Measurements from ENCODE around the gene HHATL. TPM values are rescaled to one million over a fixed set of nuclear protein-coding genes. Genes with fewer than 3 reads are reported as not detected.

HHATL gene
- total RNA-seq, 2 donors from 2014 or later = not detected

GRCh38 chr3:42739401-42740158 is 37.0 kb upstream of the HHATL start:
- H3K27me3 ChIP-seq (replicated peaks; ENCODE audit: insufficient read depth) = no peaks in the 10 kb centered on the region

GRCh38 chr3:42736531-42736930 is 33.9 kb upstream of the HHATL start:
- no peaks in the 10 kb centered on the region for H3K9me3 ChIP-seq
- ATAC-seq (ENCODE audit: insufficient number of reproducible peaks, low FRiP score, low read depth) = no peak

More at GRCh38 chr3:42739401-42740158, 37.0 kb upstream of the HHATL start:
- peak overlapping the region; percentile 68 to 81 for H3K27ac ChIP-seq
- TF ChIP-seq CTCF (IDR thresholded peaks at IDR 0.05) = no peak
- no peaks in the 10 kb centered on the region for H3K9me3 ChIP-seq
- H3K4me3 ChIP-seq = no peak overlapping the region
- peak; percentile 8 for ATAC-seq (ENCODE audit: insufficient number of reproducible peaks, low FRiP score, low read depth)
- H3K36me3 ChIP-seq = no peaks in the 10 kb centered on the region
- peaks cover 0 to 28% of the 10 kb centered on the region in 2 donors for H3K4me1 ChIP-seq (ENCODE audit: control insufficient read depth in 1 of 2, low read depth in 2 of 2)
- peak; percentile 50 for DNase-seq (ENCODE audit: low spot score)

GRCh38 chr3:42736081-42736480 is 33.5 kb upstream of the HHATL start:
- no peak overlapping the region for H3K27ac ChIP-seq
- no peak for TF ChIP-seq CTCF (IDR thresholded peaks at IDR 0.05)
- ATAC-seq (ENCODE audit: insufficient number of reproducible peaks, low FRiP score, low read depth) = no peak

More at GRCh38 chr3:42736531-42736930, 33.9 kb upstream of the HHATL start:
- TF ChIP-seq CTCF (IDR thresholded peaks at IDR 0.05) = no peak
- Histone ChIP-seq H3K4me1 (ENCODE audit: control insufficient read depth in 1 of 2, low read depth in 2 of 2) (peaks cover 0 to 21% of the 10 kb centered on the region in 2 donors), H3K27me3 (replicated peaks; ENCODE audit: insufficient read depth) (no peaks in the 10 kb centered on the region), H3K27ac (no peak overlapping the region), H3K36me3 (no peaks in the 10 kb centered on the region), H3K4me3 (no peak overlapping the region)
- no peak for DNase-seq (ENCODE audit: low spot score)

GRCh38 chr3:42735615-42736014 is 33.0 kb upstream of the HHATL start:
- no peak for DNase-seq (ENCODE audit: low spot score)
- ATAC-seq (ENCODE audit: insufficient number of reproducible peaks, low FRiP score, low read depth) = no peak
- H3K4me3 ChIP-seq = no peak overlapping the region
- H3K27me3 ChIP-seq (replicated peaks; ENCODE audit: insufficient read depth) = no peaks in the 10 kb centered on the region
- TF ChIP-seq CTCF (IDR thresholded peaks at IDR 0.05) = no peak
- peaks cover 0 to 19% of the 10 kb centered on the region in 2 donors for H3K4me1 ChIP-seq (ENCODE audit: control insufficient read depth in 1 of 2, low read depth in 2 of 2)
- H3K36me3 ChIP-seq = no peaks in the 10 kb centered on the region
- H3K9me3 ChIP-seq = no peaks in the 10 kb centered on the region
- H3K27ac ChIP-seq = no peak overlapping the region

More at GRCh38 chr3:42736081-42736480, 33.5 kb upstream of the HHATL start:
- no peak for DNase-seq (ENCODE audit: low spot score)
- no peaks in the 10 kb centered on the region for H3K9me3 ChIP-seq
- H3K4me3 ChIP-seq = no peak overlapping the region
- H3K36me3 ChIP-seq = no peaks in the 10 kb centered on the region
- H3K4me1 ChIP-seq (ENCODE audit: control insufficient read depth in 1 of 2, low read depth in 2 of 2) = peaks cover 0 to 21% of the 10 kb centered on the region in 2 donors
- no peaks in the 10 kb centered on the region for H3K27me3 ChIP-seq (replicated peaks; ENCODE audit: insufficient read depth)

- Histone ChIP-seq H3K27ac (no peak overlapping the region), H3K27me3 (replicated peaks; ENCODE audit: insufficient read depth) (no peaks in the 10 kb centered on the region), H3K4me3 (no peak overlapping the region), H3K9me3 (no peaks in the 10 kb centered on the region), H3K36me3 (no peaks in the 10 kb centered on the region), H3K4me1 (ENCODE audit: control insufficient read depth in 1 of 2, low read depth in 2 of 2) (peaks cover 0 to 16% of the 10 kb centered on the region in 2 donors)
- no peak for DNase-seq (ENCODE audit: low spot score)
- no peak for ATAC-seq (ENCODE audit: insufficient number of reproducible peaks, low FRiP score, low read depth)
- no peak for TF ChIP-seq CTCF (IDR thresholded peaks at IDR 0.05)
Measured at GRCh38 chr3:42735019-42735418, 32.4 kb upstream of the HHATL start.
